ENCODE results near the gene FHOD1. TPM values are rescaled to one million over a fixed set of nuclear protein-coding genes. Genes with fewer than 3 reads are reported as not detected.

FHOD1 gene
- total and polyA plus RNA-seq, 2 of the 4 experiments (the other 2 are of a cell fraction), result 13.8 to 64.0 TPM

GRCh38 chr16:67244387-67245185, 2.7 kb downstream of the FHOD1 start (continued):
- no peak for TF ChIP-seq ELK1 (IDR thresholded peaks at IDR 0.05; ENCODE audit: borderline replicate concordance, low read depth, low read length)
- TF ChIP-seq FOS (IDR thresholded peaks at IDR 0.05; ENCODE audit: low read depth, low read length), result peak; percentile 69

GRCh38 chr16:67243481-67243880, 3.8 kb downstream of the FHOD1 start:
- Histone ChIP-seq H3K4me1 (ENCODE audit: control insufficient read depth, insufficient read depth, low read length) (peaks cover 50% of the 10 kb centered on the region), H3K9ac (ENCODE audit: low read depth, low read length) (no peak overlapping the region), H3K36me3 (ENCODE audit: control insufficient read depth, insufficient read depth, low read length) (peaks cover 9% of the 10 kb centered on the region), H3K27me3 (ENCODE audit: control insufficient read depth, insufficient read depth, low read length) (no peaks in the 10 kb centered on the region), H2BK5ac (ENCODE audit: low read depth, low read length, poor library complexity, severe bottlenecking) (peak overlapping the region; percentile 80), H3K9me1 (ENCODE audit: insufficient read depth, low read length) (peaks cover 48% of the 10 kb centered on the region), H4K8ac (ENCODE audit: low read depth in 2 of 2, low read length in 2 of 2) (peak overlapping the region; percentile 61 to 85; a peak in 2 of 4 replicates), H4K91ac (ENCODE audit: insufficient read depth, low read depth, low read length) (peak overlapping the region; percentile 89), H2BK20ac (ENCODE audit: low read depth, low read length) (peak overlapping the region; percentile 92), H2BK120ac (ENCODE audit: low read depth, low read length) (peak overlapping the region; percentile 91), H3K56ac (ENCODE audit: extremely low read depth, insufficient read depth, low read length) (no peak overlapping the region), H4K20me1 (ENCODE audit: insufficient read depth, low read length) (no peaks in the 10 kb centered on the region; the same call in none of the 2 replicates), H3K23ac (ENCODE audit: low read depth, low read length) (peak overlapping the region; percentile 91), H4K5ac (ENCODE audit: low read depth, low read length) (peak overlapping the region; percentile 54; the same call in 1 of the 2 replicates), H3K79me1 (ENCODE audit: low read depth in 1 of 2, low read length in 2 of 2) (peaks cover 37 to 81% of the 10 kb centered on the region in 2 experiments; a peak in 3 of 4 replicates), H2AK9ac (replicated peaks; ENCODE audit: low read depth, low read length, poor library complexity) (peak overlapping the region; percentile 95), H3K4me2 (ENCODE audit: low read depth, low read length) (no peak overlapping the region), H3K9me3 (ENCODE audit: control insufficient read depth, insufficient read depth, low read length) (no peaks in the 10 kb centered on the region), H2AK5ac (ENCODE audit: low read depth, low read length) (peak overlapping the region; percentile 96), H3K4me3 (ENCODE audit: insufficient read depth, low read depth, low read length) (no peak overlapping the region), H3K27ac (ENCODE audit: insufficient read depth, low read length) (peak overlapping the region; percentile 88), H2AFZ (replicated peaks; ENCODE audit: low read length, poor library complexity) (peak overlapping the region; percentile 37), H3K14ac (replicated peaks; ENCODE audit: low read depth, low read length) (peak overlapping the region; percentile 92), H3K18ac (ENCODE audit: low read depth, low read length) (no peak overlapping the region), H3K4ac (ENCODE audit: low read depth, low read length) (peak overlapping the region; percentile 96), H2BK15ac (ENCODE audit: low read depth, low read length) (peak overlapping the region; percentile 95; the same call in 2 of the 3 replicates)
- intact Hi-C loops (cut with micrococcal nuclease) (no loop called here), dilution Hi-C loops (cut with HindIII; ENCODE audit: low sequenced_read_pairs, unreplicated experiment) (no loop called here), in situ Hi-C loops (cut with MboI; ENCODE audit: low sequenced_read_pairs) (no loop called here)
- POLR2A ChIA-PET (ENCODE audit: unreplicated experiment), result no interaction called here
- CTCF ChIA-PET, result no interaction called here
- no TSS peak for BruUV-seq (replicated peaks)
- no CpG with 5 or more reads among the region's 4 CpGs for WGBS, 2 experiments (ENCODE audit: extremely low coverage in 2 of 2, insufficient read length in 1 of 2)
- DNase-seq, result no peak
- no peak for ATAC-seq (ENCODE audit: low read depth)
- TF ChIP-seq POLR2A (IDR thresholded peaks at IDR 0.05; ENCODE audit: low read depth, low read length) (no peak), USF2 (IDR thresholded peaks at IDR 0.05; ENCODE audit: low read depth, low read length) (no peak), BHLHE40 (IDR thresholded peaks at IDR 0.05; ENCODE audit: low read depth, low read length) (no peak), CEBPB (IDR thresholded peaks at IDR 0.05; ENCODE audit: low read depth, low read length) (no peak), MAZ (IDR thresholded peaks at IDR 0.05; ENCODE audit: borderline replicate concordance, low read depth, low read length) (no peak), NFE2L2 (IDR thresholded peaks at IDR 0.05; ENCODE audit: low read depth, low read length) (no peak), CHD1 (IDR thresholded peaks at IDR 0.05; ENCODE audit: low read depth, low read length) (no peak), MXI1 (IDR thresholded peaks at IDR 0.05; ENCODE audit: borderline replicate concordance, low read depth, low read length) (no peak), RFX5 (IDR thresholded peaks at IDR 0.05; ENCODE audit: low read depth, low read length) (no peak), RCOR1 (IDR thresholded peaks at IDR 0.05; ENCODE audit: insufficient replicate concordance, low read length) (no peak), CTCF (conservative IDR thresholded peaks at IDR 0.05; ENCODE audit: low read depth, low read length) (no peak)
